T-helper 1 cell treated with Interleukin-12 subunit alpha and Interleukin-12 subunit beta and Interleukin-4 antibody, amounts not matched to agents 30 μg/mL and 1 μg/mL, for 36 hours (primary cell): ENCODE data around the gene NFIL3.

ENCODE experiments used
- H3K27ac Mint-ChIP-seq: one replicate; pipeline ENCODE4 v1.8.0; 2021; ENCODE audit warnings: mild to moderate bottlenecking, mixed read lengths
- H3K27me3 Mint-ChIP-seq: one replicate; pipeline ENCODE4 v1.8.0; 2021; ENCODE audit warnings: low read depth, mixed read lengths
- H3K36me3 Mint-ChIP-seq: one replicate; pipeline ENCODE4 v1.8.0; 2021; ENCODE audit warnings: low read depth, mixed read lengths
- H3K4me1 Mint-ChIP-seq: one replicate; pipeline ENCODE4 v1.8.0; 2021; ENCODE audit warnings: low read depth, mixed read lengths
- H3K4me3 Mint-ChIP-seq: one replicate; pipeline ENCODE4 v1.8.0; 2021; ENCODE audit warnings: mild to moderate bottlenecking, moderate library complexity, mixed read lengths
- H3K9me3 Mint-ChIP-seq: one replicate; pipeline ENCODE4 v1.8.0; 2021; ENCODE audit warnings: mixed read lengths

The NFIL3 gene

DNA sequence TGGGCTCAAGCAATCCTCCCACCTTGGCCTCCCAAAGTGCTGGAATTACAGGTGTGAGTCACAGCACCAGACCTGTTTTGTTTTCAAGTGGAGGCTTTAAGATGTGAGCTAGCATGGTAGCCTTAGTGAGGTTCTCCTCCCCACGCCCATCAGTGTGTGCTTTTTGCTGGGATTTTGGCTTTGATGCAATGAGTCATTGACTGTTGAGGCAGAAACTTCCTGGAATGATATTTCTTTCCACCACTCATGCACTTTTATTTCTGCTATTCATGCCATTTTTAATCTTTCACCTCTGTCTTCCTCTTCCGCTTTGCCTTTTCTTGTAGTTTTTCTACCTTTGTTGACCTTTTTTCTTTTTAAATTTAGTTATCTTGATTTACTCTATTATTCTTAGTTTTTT is 4.2 kb upstream of the NFIL3 start:
- Mint-ChIP-seq H3K4me1 (peaks cover 40% of the 10 kb centered on the region), H3K27me3 (peaks cover 7% of the 10 kb centered on the region), H3K36me3 (peaks cover 2% of the 10 kb centered on the region), H3K27ac (no peak overlapping the region), H3K4me3 (no peak overlapping the region), H3K9me3 (no peaks in the 10 kb centered on the region)

- Mint-ChIP-seq H3K4me3 (peak overlapping the region; percentile 89), H3K36me3 (peaks cover 9% of the 10 kb centered on the region), H3K27me3 (no peaks in the 10 kb centered on the region), H3K9me3 (no peaks in the 10 kb centered on the region), H3K27ac (peak overlapping the region; percentile 13), H3K4me1 (peaks cover 47% of the 10 kb centered on the region)
Observed at GRCh38 chr9:91426123-91426745, 2.6 kb upstream of the NFIL3 start.

GRCh38 chr9:91425271-91425670 is 1.6 kb upstream of the NFIL3 start:
- H3K9me3 Mint-ChIP-seq = no peaks in the 10 kb centered on the region
- H3K27me3 Mint-ChIP-seq = no peaks in the 10 kb centered on the region
- peak overlapping the region; percentile 89 for H3K4me3 Mint-ChIP-seq
- H3K4me1 Mint-ChIP-seq = peaks cover 54% of the 10 kb centered on the region
- H3K36me3 Mint-ChIP-seq = peaks cover 9% of the 10 kb centered on the region
- peak overlapping the region; percentile 91 for H3K27ac Mint-ChIP-seq

DNA sequence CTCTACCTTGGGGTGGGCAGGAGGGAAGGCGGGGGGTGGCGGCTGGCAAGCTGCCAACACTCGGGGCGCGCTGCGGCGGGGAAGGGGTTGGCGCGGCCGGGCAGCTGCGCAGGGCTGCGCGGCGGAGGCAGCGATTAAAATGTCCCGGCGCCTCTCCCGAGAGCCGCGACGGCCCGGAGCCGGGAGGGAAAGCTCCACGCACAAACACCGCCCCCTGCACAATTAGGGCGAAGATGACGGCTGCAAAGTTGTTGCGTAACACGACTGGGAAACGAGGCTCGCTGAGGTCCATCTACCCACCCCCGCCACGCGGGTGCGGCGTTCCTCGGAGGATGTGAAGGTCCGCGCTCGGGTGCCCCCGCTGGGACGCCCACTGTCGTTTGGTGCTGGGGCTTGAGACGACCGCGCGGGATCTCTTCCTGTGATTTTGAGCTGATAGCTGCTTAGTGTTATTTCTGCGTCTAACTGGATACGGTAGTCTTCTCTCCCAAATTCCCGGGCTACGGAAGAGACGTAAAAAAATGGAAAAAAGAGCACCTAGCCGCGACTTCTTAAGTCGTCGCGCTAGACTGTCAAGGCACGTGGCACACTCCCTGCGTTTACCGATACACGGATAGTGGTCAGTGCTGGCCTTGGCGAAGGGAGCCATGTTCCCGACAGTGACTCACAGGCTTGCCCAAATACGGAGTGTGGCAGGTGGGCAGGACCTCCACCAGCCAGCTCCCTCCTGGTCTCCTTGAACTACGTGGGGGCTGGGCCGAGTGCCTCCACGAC is 958 bp upstream of the NFIL3 start:
- H3K27me3 Mint-ChIP-seq = no peaks in the 10 kb centered on the region
- peak overlapping the region; percentile 89 for H3K4me3 Mint-ChIP-seq
- H3K36me3 Mint-ChIP-seq = peaks cover 11% of the 10 kb centered on the region
- H3K9me3 Mint-ChIP-seq = no peaks in the 10 kb centered on the region
- H3K27ac Mint-ChIP-seq = peak overlapping the region; percentile 91
- peaks cover 59% of the 10 kb centered on the region for H3K4me1 Mint-ChIP-seq

- H3K27me3 Mint-ChIP-seq = no peaks in the 10 kb centered on the region
- H3K9me3 Mint-ChIP-seq = no peaks in the 10 kb centered on the region
- H3K27ac Mint-ChIP-seq = peak overlapping the region; percentile 96
- peaks cover 15% of the 10 kb centered on the region for H3K36me3 Mint-ChIP-seq
- peaks cover 67% of the 10 kb centered on the region for H3K4me1 Mint-ChIP-seq
- H3K4me3 Mint-ChIP-seq = peak overlapping the region; percentile 98
Observed at GRCh38 chr9:91422758-91423711, 597 bp downstream of the NFIL3 start.

DNA sequence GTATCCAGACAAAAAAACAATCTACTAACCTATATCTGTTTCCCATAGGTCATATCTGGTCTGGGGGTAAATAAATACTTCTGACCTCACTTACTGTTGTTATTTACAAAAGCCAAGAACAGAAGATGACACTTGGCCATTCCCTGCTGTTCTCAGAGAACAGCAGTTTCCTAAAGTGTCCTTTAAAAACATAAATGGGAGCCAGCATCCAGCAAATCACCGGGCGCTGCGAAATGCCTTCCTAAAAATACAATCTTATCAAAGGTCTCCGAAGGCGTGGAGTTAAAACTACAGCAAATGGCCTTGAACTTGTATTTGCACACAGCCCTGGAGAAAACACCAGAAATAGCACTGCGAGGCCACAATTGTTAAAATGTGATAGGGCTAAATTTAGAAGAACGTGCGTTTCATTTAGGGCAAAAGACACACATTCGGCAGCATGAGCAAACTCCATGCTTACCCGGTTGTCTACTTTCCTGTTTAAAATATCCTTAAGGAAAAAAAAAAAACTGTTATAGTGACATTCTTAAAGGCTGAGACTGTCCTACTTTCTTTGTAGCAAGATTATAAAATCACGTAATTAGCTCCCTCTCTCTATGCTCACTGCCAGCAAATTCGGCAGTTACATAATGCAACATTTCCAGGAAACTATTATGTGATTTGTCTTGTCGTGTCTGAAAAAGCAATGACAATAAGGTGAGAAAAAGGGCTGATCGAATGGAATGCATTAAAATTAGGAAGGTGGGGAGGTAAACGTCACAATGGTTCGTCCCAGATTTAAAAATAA is 1.5 kb downstream of the NFIL3 start:
- no peaks in the 10 kb centered on the region for H3K9me3 Mint-ChIP-seq
- H3K4me1 Mint-ChIP-seq = peaks cover 62% of the 10 kb centered on the region
- no peaks in the 10 kb centered on the region for H3K27me3 Mint-ChIP-seq
- peak overlapping the region; percentile 98 for H3K4me3 Mint-ChIP-seq
- H3K36me3 Mint-ChIP-seq = peaks cover 15% of the 10 kb centered on the region
- peak overlapping the region; percentile 96 for H3K27ac Mint-ChIP-seq

GRCh38 chr9:91421128-91421765 is 2.4 kb downstream of the NFIL3 start:
- peak overlapping the region; percentile 96 for H3K27ac Mint-ChIP-seq
- no peaks in the 10 kb centered on the region for H3K9me3 Mint-ChIP-seq
- peak overlapping the region; percentile 98 for H3K4me3 Mint-ChIP-seq
- no peaks in the 10 kb centered on the region for H3K27me3 Mint-ChIP-seq
- H3K4me1 Mint-ChIP-seq = peaks cover 67% of the 10 kb centered on the region
- peaks cover 16% of the 10 kb centered on the region for H3K36me3 Mint-ChIP-seq

GRCh38 chr9:91420501-91421127 is 3.0 kb downstream of the NFIL3 start:
- peak overlapping the region; percentile 68 for H3K27ac Mint-ChIP-seq
- H3K4me1 Mint-ChIP-seq = peaks cover 66% of the 10 kb centered on the region
- no peaks in the 10 kb centered on the region for H3K27me3 Mint-ChIP-seq
- H3K9me3 Mint-ChIP-seq = no peaks in the 10 kb centered on the region
- H3K4me3 Mint-ChIP-seq = peak overlapping the region; percentile 69
- H3K36me3 Mint-ChIP-seq = peaks cover 17% of the 10 kb centered on the region

GRCh38 chr9:91419222-91420191 is 4.1 kb downstream of the NFIL3 start:
- Mint-ChIP-seq H3K4me3 (peak overlapping the region; percentile 69), H3K36me3 (peaks cover 21% of the 10 kb centered on the region), H3K27ac (peak overlapping the region; percentile 72), H3K9me3 (no peaks in the 10 kb centered on the region), H3K27me3 (no peaks in the 10 kb centered on the region), H3K4me1 (peaks cover 64% of the 10 kb centered on the region)

GRCh38 chr9:91418215-91418610 is 5.4 kb downstream of the NFIL3 start:
- H3K27me3 Mint-ChIP-seq = no peaks in the 10 kb centered on the region
- no peaks in the 10 kb centered on the region for H3K9me3 Mint-ChIP-seq
- peaks cover 73% of the 10 kb centered on the region for H3K4me1 Mint-ChIP-seq
- H3K36me3 Mint-ChIP-seq = peaks cover 28% of the 10 kb centered on the region
- H3K27ac Mint-ChIP-seq = no peak overlapping the region
- no peak overlapping the region for H3K4me3 Mint-ChIP-seq

DNA sequence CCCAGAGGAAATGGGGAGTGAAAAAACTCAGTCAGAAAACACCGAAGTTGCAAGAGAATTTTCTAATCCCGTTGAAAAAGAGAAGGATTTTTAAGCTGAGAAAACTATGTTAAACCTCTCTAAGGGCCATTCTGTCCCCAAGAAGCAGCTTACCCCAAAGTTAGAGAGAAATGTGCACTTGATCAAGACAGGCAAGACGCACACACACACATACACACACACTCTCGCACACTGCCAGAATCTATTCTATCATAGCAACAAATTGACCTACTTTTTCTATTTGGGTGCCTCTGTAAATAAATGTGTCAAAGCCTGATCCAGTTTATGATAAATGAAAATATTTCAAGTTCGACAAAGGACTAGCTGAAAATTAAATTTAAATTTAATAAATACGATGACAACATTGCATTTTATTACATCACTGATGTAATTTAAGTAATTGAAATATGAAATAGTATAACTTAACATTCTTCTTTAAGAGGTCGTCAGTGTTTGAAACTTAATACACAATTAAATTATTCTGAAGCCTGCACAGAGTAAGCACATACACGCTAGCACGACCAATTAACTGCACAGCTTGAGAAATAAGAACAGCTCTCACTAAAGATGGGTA is 5.9 kb downstream of the NFIL3 start:
- H3K9me3 Mint-ChIP-seq = no peaks in the 10 kb centered on the region
- peaks cover 25% of the 10 kb centered on the region for H3K36me3 Mint-ChIP-seq
- no peaks in the 10 kb centered on the region for H3K27me3 Mint-ChIP-seq
- H3K4me1 Mint-ChIP-seq = peaks cover 69% of the 10 kb centered on the region
- no peak overlapping the region for H3K4me3 Mint-ChIP-seq
- no peak overlapping the region for H3K27ac Mint-ChIP-seq

GRCh38 chr9:91416096-91416712 is 7.4 kb downstream of the NFIL3 start:
- peaks cover 68% of the 10 kb centered on the region for H3K4me1 Mint-ChIP-seq
- H3K9me3 Mint-ChIP-seq = no peaks in the 10 kb centered on the region
- H3K4me3 Mint-ChIP-seq = peak overlapping the region; percentile 5
- H3K27me3 Mint-ChIP-seq = no peaks in the 10 kb centered on the region
- peak overlapping the region; percentile 57 for H3K27ac Mint-ChIP-seq
- peaks cover 24% of the 10 kb centered on the region for H3K36me3 Mint-ChIP-seq
